Breast epithelium (tissue), 4 donors: ENCODE measurements around the gene IL1RL2. TPM values are rescaled to one million over a fixed set of nuclear protein-coding genes. Genes with fewer than 3 reads are reported as not detected.

Source experiments
- DNase-seq, 2 donors: peaks; one replicate each; pipeline ENCODE4 v3.0.0-alpha.2; 2019; ENCODE audit warnings: low spot score in 2 of 2
- H3K27ac ChIP-seq, 2 donors: fragments of 200-600 bp; sonication (generic) in 1 of 2; one replicate each; pipeline ENCODE4 v1.5.1; 2016 to 2019; ENCODE audit warnings: mild to moderate bottlenecking in 1 of 2
- H3K27me3 ChIP-seq, 2 donors: fragments of 200-600 bp; sonication (generic) in 1 of 2; one replicate each; pipeline versions ENCODE4 v1.5.1 to v1.6.0; 2017 to 2019; ENCODE audit warnings: control low read depth in 1 of 2, mild to moderate bottlenecking in 1 of 2
- H3K36me3 ChIP-seq: fragments of 200-600 bp; one replicate; pipeline ENCODE4 v1.5.1; 2019
- H3K4me1 ChIP-seq, 2 donors: fragments of 200-600 bp; sonication (generic); one replicate each; pipeline ENCODE4 v1.5.1; 2016 to 2019; ENCODE audit warnings: control low read depth in 1 of 2
- H3K4me3 ChIP-seq, 3 donors: fragments of 200-600 bp; sonication (generic); 1 replicate in 2 of 3; 2 replicates in 1 of 3; pipeline ENCODE4 v1.5.1; 2016 to 2019; ENCODE audit warnings: mild to moderate bottlenecking in 3 of 3, moderate library complexity in 2 of 3
- H3K9me3 ChIP-seq, 2 donors: fragments of 200-600 bp; sonication (generic) in 1 of 2; one replicate each; pipeline ENCODE4 v1.5.1; 2016 to 2019; ENCODE audit warnings: control low read depth in 1 of 2
- CTCF ChIP-seq, 3 donors: fragments of 450-650 bp; IDR thresholded peaks; one replicate each; pipeline ENCODE4 v1.5.1; 2016 to 2017; ENCODE audit warnings: antibody characterized with exemption in 3 of 3, mild to moderate bottlenecking in 3 of 3, moderate library complexity in 3 of 3
- POLR2A ChIP-seq: fragments of 450-650 bp; IDR thresholded peaks from one replicate; pipeline ENCODE4 v1.6.1; 2016; ENCODE audit warnings: antibody characterized with exemption, mild to moderate bottlenecking, moderate library complexity
- POLR2AphosphoS5 ChIP-seq, 3 donors: sonication (generic); formaldehyde crosslinking; IDR thresholded peaks; one replicate each; pipeline ENCODE4 v1.6.1; 2017; ENCODE audit warnings: antibody characterized with exemption in 3 of 3
- intact Hi-C: fragments of 100-400 bp; cut with DNase I; formaldehyde crosslinking; loops from one replicate; pipeline ENCODE4 v1.15.1; 2023; ENCODE audit warnings: low total_unique reads
- total RNA-seq, 3 donors: library from RNA; depleted of rRNA; stranded (reverse); fragments of >200 nt; gene quantifications; one replicate each; pipeline ENCODE4 v1.1.0, GENCODE V29; 2016

IL1RL2 gene
- total RNA-seq, 3 donors from 2014 or later = 1.9 to 5.9 (median 2.3) TPM

GRCh38 chr2:102278720-102279390 lies 92.0 kb downstream of the IL1RL2 start:
- no peak overlapping the region for H3K4me3 ChIP-seq
- H3K36me3 ChIP-seq = no peaks in the 10 kb centered on the region
- H3K27ac ChIP-seq = no peak overlapping the region
- TF ChIP-seq POLR2A (no peak), POLR2AphosphoS5 (IDR thresholded peaks at IDR 0.05) (no peak), CTCF (IDR thresholded peaks at IDR 0.05) (no peak)
- H3K9me3 ChIP-seq = peaks cover 0 to 8% of the 10 kb centered on the region in 2 donors
- H3K4me1 ChIP-seq = no peaks in the 10 kb centered on the region
- no peak for DNase-seq
- no peaks in the 10 kb centered on the region for H3K27me3 ChIP-seq
- intact Hi-C loops = no loop called here

GRCh38 chr2:102279391-102279735 lies 92.5 kb downstream of the IL1RL2 start:
- H3K4me3 ChIP-seq = no peak overlapping the region
- intact Hi-C loops = no loop called here
- no peaks in the 10 kb centered on the region for H3K27me3 ChIP-seq
- no peaks in the 10 kb centered on the region for H3K4me1 ChIP-seq
- TF ChIP-seq CTCF (IDR thresholded peaks at IDR 0.05) (no peak), POLR2A (no peak), POLR2AphosphoS5 (IDR thresholded peaks at IDR 0.05) (no peak)
- H3K27ac ChIP-seq = no peak overlapping the region
- peaks cover 0 to 8% of the 10 kb centered on the region in 2 donors for H3K9me3 ChIP-seq
- H3K36me3 ChIP-seq = no peaks in the 10 kb centered on the region
- no peak for DNase-seq

- no peak overlapping the region for H3K27ac ChIP-seq
- H3K4me1 ChIP-seq = no peaks in the 10 kb centered on the region
- DNase-seq = no peak
- H3K4me3 ChIP-seq = no peak overlapping the region
- no peaks in the 10 kb centered on the region for H3K36me3 ChIP-seq
- H3K27me3 ChIP-seq = no peaks in the 10 kb centered on the region
- H3K9me3 ChIP-seq = no peaks in the 10 kb centered on the region
- intact Hi-C loops = no loop called here
- no peak for TF ChIP-seq POLR2A
- TF ChIP-seq CTCF (IDR thresholded peaks at IDR 0.05) = no peak
- TF ChIP-seq POLR2AphosphoS5 (IDR thresholded peaks at IDR 0.05) = no peak
Observed at GRCh38 chr2:102282678-102283091, 95.9 kb downstream of the IL1RL2 start.

- H3K36me3 ChIP-seq = no peaks in the 10 kb centered on the region
- TF ChIP-seq CTCF (IDR thresholded peaks at IDR 0.05) = no peak
- TF ChIP-seq POLR2A = no peak
- TF ChIP-seq POLR2AphosphoS5 (IDR thresholded peaks at IDR 0.05) = no peak
- intact Hi-C loops = no loop called here
- DNase-seq = no peak
- no peak overlapping the region for H3K27ac ChIP-seq
- H3K4me3 ChIP-seq = no peak overlapping the region
- H3K4me1 ChIP-seq = no peaks in the 10 kb centered on the region
- H3K9me3 ChIP-seq = no peaks in the 10 kb centered on the region
- no peaks in the 10 kb centered on the region for H3K27me3 ChIP-seq
Observed at GRCh38 chr2:102283996-102284395, 97.2 kb downstream of the IL1RL2 start.

GRCh38 chr2:102284611-102285010 lies 97.8 kb downstream of the IL1RL2 start:
- intact Hi-C loops = no loop called here
- Histone ChIP-seq H3K4me1 (no peaks in the 10 kb centered on the region), H3K27ac (no peak overlapping the region), H3K27me3 (no peaks in the 10 kb centered on the region), H3K4me3 (no peak overlapping the region), H3K9me3 (no peaks in the 10 kb centered on the region), H3K36me3 (no peaks in the 10 kb centered on the region)
- no peak for DNase-seq
- TF ChIP-seq POLR2AphosphoS5 (IDR thresholded peaks at IDR 0.05) (no peak), CTCF (IDR thresholded peaks at IDR 0.05) (no peak), POLR2A (no peak)
